HG03378 (cell line): ENCODE measurements around the gene HS6ST1.

Experiments used
- ATAC-seq: cut with Tn5 transposase; IDR thresholded peaks from one replicate; pipeline ENCODE4 v1.9.1; 2021; ENCODE audit warnings: mild to moderate bottlenecking, moderate library complexity; ENCODE audit not compliant: unreplicated experiment

Gene HS6ST1

GRCh38 chr2:128318776-128319464, at the start of gene HS6ST1:
Gene HS6ST1 (minus strand): TSS chr2:128318868. CDS start chr2:128318563, 305 bp downstream.
- ATAC-seq, result peak; percentile 28

GRCh38 chr2:128367601-128368359, 49.1 kb upstream of the HS6ST1 start:
- ATAC-seq, result no peak

GRCh38 chr2:128366713-128367511, 48.2 kb upstream of the HS6ST1 start:
- no peak for ATAC-seq

- ATAC-seq, result no peak
Observed at GRCh38 chr2:128365217-128365905, 46.7 kb upstream of the HS6ST1 start.

- no peak for ATAC-seq
Observed at GRCh38 chr2:128364441-128364911, 45.8 kb upstream of the HS6ST1 start.

- no peak for ATAC-seq
Observed at GRCh38 chr2:128363934-128364361, 45.3 kb upstream of the HS6ST1 start.

GRCh38 chr2:128362889-128363228, 44.2 kb upstream of the HS6ST1 start:
- ATAC-seq, result no peak

- no peak for ATAC-seq
Observed at GRCh38 chr2:128362176-128362888, 43.7 kb upstream of the HS6ST1 start.

- ATAC-seq, result no peak
Observed at GRCh38 chr2:128361376-128362131, 42.9 kb upstream of the HS6ST1 start.

GRCh38 chr2:128360711-128361110, 42.0 kb upstream of the HS6ST1 start:
- no peak for ATAC-seq

GRCh38 chr2:128359841-128360240, 41.2 kb upstream of the HS6ST1 start:
- no peak for ATAC-seq

GRCh38 chr2:128358941-128359731, 40.5 kb upstream of the HS6ST1 start:
- ATAC-seq, result no peak

- ATAC-seq, result no peak
Observed at GRCh38 chr2:128357506-128358370, 39.1 kb upstream of the HS6ST1 start.

- ATAC-seq, result no peak
Observed at GRCh38 chr2:128356127-128356526, 37.5 kb upstream of the HS6ST1 start.

GRCh38 chr2:128354726-128355470, 36.2 kb upstream of the HS6ST1 start:
- ATAC-seq, result no peak

- ATAC-seq, result no peak
Observed at GRCh38 chr2:128354161-128354560, 35.5 kb upstream of the HS6ST1 start.

GRCh38 chr2:128350736-128351135, 32.1 kb upstream of the HS6ST1 start:
- ATAC-seq, result no peak
